Measurements from ENCODE around the gene CKS1B.
"Not testable (repeated sequence)": the region's sequence is repeated elsewhere in the genome, so short reads cannot be mapped to it uniquely, and the experiment has no call there.

The CKS1B gene

GRCh38 chr1:154966111-154966510 lies 8.4 kb upstream of the CKS1B start:
- no peak for DNase-seq

DNA sequence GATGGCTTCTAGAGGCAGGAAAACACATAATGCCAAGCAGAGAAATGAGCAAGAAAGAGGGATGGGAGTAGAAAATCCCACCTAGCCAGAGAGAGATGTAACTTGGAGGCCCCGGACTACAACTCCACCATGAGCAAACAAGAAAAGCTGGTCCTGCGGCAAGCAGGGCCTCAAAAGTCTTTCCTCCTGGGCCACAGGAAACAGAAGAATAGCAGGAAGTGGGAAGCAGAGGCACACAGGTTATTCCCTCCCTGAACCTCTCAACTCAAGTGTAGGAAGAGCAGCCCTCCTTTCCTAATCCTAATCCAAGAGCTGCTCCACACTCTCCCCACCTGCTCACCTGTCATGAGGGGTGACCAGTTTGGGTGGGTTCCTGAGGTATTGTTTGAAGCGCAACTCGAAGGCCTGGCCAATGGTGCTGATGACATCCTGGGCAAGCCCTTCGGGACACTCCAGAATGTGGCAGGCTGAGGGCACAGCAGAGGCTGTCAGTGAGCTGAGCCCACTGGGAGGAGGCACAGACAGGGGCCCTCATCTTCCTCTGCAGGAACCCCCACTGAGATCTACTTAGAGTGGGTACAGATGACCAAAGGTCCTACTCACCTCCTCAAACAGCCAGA lies 7.0 kb upstream of the CKS1B start:
- DNase-seq: no peak

- no peak for DNase-seq
Observed at GRCh38 chr1:154968731-154969130, 5.8 kb upstream of the CKS1B start.

DNA sequence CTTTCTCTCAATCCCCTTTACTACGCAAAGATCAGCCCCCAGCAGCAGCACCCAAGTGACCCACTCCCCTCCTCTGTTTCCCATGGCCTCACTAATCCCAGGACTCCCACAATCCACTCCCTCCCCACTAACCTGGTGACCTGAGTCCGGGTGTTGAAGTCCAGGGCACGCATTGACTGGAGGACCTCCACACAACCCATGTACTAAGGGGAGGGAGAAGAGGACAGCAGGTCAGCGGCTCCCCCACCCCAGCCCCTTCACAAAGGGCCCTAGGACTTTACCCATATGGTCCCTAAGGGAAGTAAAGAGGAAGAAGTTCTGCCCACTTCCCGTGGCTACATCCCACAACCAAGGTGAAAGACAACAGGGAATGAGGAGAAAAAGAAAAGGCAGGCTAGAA lies 5.2 kb upstream of the CKS1B start:
- DNase-seq: no peak

GRCh38 chr1:154969860-154970452 lies 4.5 kb upstream of the CKS1B start:
- DNase-seq: no peak

GRCh38 chr1:154970631-154971340 lies 3.7 kb upstream of the CKS1B start, which contains the start of gene SHC1:
TSS of gene SHC1 (minus strand) at chr1:154970747. CDS start at chr1:154970526, 221 bp downstream.
- DNase-seq: peak; percentile 70

DNA sequence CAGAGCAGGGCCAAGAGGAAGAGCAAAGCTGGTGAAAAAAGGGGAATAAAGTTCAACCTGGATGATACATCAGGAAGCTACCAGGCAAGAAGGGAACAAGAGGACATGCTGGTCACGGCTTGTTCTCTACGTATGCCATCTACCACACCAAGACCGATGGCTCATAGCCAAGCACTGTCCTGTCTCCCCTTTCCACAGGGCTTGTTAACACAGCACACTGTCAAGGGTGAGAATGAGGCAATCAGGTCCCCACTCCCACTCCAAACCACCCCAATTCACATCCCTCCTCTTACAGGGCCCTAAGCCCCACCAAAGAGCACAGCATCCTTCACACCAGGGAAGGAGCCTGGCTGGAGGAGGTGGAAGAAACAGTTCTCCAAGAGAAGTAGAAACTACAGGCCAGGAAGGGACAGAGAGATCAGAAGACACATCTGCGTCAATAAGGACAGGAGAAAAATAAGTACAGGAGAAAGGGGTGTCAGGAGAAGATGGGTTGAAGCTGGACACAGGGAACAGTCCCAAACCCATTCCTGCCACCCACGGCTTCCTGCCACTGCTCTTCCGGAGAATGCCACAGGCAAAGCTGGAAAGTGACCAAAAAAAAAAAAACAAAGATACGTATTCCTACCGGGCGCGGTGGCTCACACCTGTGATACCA lies 3.0 kb upstream of the CKS1B start:
- DNase-seq: no peak

DNA sequence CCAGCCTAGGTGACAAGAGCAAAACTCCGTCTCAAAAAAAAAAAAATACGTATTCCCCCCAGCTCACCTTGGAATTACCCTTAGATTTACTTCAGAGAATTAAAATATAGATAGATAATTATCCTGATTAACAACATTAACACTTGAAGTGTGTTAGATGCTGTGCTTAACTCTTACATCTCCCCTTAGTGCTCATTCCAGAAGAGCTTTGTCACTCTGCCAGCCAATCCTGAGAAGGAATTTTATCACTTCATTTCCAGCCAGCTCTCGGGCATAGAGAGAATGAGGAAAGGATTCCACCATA lies 2.3 kb upstream of the CKS1B start:
- DNase-seq: no peak

GRCh38 chr1:154972517-154973343 lies 1.8 kb upstream of the CKS1B start:
- no peak for DNase-seq

DNA sequence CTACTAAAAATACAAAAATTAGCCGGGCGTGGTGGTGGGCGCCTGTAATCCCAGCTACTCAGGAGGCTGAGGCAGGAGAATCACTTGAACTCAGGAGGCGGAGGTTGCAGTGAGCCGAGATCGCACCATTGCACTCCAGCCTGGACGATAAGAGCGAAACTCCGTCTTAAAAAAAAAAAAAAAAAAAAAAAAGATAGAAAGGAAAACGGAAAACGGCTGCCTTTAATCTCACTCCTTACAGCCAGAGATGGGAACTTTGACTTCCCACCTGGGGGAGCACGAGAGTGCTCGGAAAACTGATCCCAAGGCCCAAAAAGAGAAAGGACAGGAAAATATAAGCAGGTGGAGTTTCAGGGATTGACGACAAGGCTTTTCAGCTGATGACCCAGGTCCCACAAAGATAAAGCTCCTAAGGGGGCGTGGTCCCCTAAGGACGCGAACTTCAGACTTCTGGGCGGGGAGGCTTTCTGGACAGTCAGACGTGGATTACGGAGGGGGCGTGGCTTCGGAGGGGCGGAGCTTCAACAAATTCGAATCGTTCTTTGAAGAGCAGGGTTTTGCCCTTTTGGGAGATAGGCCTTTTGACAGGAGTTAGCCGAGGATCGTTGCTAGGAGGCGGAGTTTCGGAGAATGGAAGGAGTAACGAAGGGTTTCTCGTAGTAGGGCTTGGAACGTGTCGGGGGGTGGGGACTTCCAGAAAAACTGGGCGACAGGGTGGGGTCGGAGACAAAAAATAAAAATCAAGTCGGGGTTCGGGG lies 958 bp upstream of the CKS1B start:
- peak; percentile 88 for DNase-seq

GRCh38 chr1:154974808-154975408 lies 427 bp downstream of the CKS1B start:
- peak; percentile 92 for DNase-seq

DNA sequence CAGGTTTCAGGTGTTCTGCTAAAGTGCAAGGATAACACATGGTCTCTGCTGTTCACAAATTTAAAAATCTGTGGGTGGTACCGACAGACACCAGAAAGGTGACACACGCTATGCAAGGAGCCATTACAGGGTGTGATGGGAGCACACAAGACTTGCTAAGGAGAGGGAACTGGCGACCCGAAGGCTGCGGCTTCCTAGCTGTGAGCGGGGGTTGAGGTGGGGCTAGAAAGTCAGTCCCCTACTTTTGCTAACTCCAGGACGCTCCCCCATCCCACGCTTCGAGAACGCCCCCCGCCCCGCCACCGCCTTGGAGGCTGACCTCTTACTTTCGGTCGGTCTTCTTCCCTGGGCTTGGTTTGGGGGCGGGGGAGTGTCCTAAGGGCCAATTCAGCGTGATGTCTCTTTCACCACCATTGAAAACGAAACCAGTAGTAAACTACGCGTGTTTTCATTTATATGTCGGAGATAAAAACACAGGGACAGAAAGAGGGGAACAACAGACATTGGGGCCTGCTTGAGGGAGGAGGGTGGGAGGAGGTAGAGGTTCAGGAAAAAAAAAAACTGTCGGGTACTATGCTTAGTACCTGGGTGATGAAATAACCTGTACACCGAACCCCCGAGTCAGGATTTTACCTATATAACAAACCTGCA lies 1.1 kb downstream of the CKS1B start:
- DNase-seq: no peak

- DNase-seq: not testable (repeated sequence)
Observed at GRCh38 chr1:154977762-154978161, 3.3 kb downstream of the CKS1B start.

DNA sequence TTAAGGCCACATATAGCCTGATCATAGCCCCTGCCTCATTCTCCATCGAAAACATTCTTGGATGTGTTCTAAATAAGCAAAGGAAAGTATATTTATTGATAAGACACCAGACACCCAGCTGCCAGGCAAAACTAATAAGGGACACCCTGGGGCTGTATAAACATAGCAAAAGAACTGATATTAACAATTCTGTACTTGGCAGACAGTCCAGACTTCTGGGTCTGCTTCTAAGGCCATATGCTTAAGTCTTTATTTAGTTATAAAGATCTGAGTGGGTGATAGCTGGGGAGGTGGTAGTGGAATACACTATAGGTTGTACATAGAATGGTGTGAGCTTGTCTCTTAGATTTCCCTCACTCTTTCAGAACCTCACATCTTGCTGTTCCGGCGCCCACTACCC lies 3.9 kb downstream of the CKS1B start:
- no peak for DNase-seq

DNA sequence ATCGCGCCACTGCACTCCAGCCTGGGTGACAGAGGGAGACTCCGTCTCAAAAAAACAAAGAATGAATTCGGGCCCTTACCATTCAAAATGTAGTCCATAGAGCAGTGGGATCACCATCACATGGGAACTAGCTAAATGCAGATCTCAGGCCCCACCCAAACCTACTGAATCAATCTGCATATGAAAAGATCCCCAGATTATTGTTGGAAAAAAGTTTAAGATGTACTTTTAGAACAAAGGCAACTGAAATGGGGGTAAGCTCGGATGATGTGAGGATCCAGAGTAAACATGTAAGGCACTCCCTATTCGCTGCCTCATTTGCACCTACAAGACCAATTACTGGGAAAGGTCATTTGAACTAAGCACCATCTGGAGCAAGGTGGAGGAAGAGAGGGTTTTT lies 7.9 kb downstream of the CKS1B start:
- DNase-seq: no peak

- DNase-seq: peak; percentile 99
Observed at GRCh38 chr1:154982897-154983648, 8.6 kb downstream of the CKS1B start, which contains the start of gene FLAD1. TSS of gene FLAD1 (plus strand) at chr1:154983344. CDS start at chr1:154983695, 351 bp downstream.

DNA sequence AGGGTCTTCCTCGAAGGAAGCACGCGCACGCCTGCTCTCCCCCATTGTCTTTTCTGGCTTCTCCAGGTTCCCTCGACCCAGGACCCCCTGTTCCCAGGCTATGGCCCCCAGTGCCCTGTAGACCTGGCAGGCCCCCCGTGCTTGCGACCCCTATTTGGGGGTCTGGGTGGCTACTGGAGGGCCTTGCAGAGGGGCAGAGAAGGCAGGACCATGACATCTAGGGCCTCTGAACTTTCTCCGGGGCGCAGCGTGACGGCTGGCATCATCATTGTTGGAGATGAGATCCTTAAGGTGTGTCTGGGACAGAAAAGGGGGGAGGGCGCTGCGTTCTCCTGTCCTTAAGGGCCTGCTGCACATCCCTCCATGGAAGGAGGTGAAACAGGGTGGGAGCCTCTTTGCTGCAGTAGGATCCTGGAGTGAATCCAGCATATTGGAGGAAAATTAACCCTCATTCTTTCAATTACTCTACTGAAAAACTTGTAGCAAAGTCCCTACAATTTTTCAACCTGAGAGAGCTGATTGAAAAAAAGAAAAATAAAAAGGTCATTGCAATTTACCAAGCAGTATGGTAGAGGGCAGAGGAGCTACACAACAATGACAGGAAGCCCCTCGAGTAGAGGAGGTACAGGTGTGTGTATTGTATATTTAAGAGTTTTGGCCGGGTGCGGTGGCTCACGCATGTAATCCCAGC lies 9.4 kb downstream of the CKS1B start:
- DNase-seq: no peak

GRCh38 chr1:154986736-154987135 lies 12.3 kb downstream of the CKS1B start:
- DNase-seq: not testable (repeated sequence)

DNA sequence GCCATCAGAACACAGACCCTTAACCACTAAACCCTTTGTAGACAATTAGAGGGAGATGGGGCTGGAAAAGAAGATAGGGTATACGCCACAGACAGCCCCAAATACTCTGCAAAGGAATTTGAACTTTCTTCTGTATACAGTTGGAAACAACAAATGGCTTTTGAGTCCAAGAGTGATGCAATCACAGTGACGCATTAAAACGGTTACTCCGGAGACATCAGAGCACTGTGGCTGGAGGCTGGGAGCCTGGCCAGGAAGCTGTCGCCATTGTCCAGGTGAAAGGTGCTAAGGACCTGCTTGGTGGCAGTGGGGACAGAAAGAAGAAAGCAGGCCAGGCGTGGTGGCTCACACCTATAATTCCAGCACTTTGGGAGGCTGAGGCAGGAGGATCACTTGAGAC lies 12.8 kb downstream of the CKS1B start:
- DNase-seq: no peak

All from COR-L47 (cell line).